DND-41 (cell line): ENCODE measurements around the gene FOXP1.

Source experiments
- CTCF ChIP-seq: IDR thresholded peaks from 2 replicates; pipeline ENCODE4 v1.5.1; 2012; ENCODE audit warnings: borderline replicate concordance, low read length, moderate library complexity, mild to moderate bottlenecking; ENCODE audit not compliant: poor library complexity, severe bottlenecking; ENCODE audit errors: extremely low read depth
- EZH2 ChIP-seq: IDR thresholded peaks from 3 replicates; pipeline ENCODE4 v1.6.1; 2012; ENCODE audit warnings: borderline replicate concordance, low read depth, mild to moderate bottlenecking, moderate library complexity, low read length, inconsistent platforms; ENCODE audit not compliant: severe bottlenecking

GRCh38 chr3:71107926-71108325 is 475.6 kb downstream of the FOXP1 start:
- TF ChIP-seq EZH2 (no peak), CTCF (no peak)
